Brain microvascular endothelial cell (primary cell): Measurements from ENCODE around the gene CERS6.

Experiments
- DNase-seq: peaks from one replicate; pipeline ENCODE4 v3.0.0-alpha.2; 2020
- H3K27ac ChIP-seq: fragments of 250-450 bp; sonication (Bioruptor Pico); 2 replicates; pipeline ENCODE4 v1.5.1; 2020; ENCODE audit warnings: mild to moderate bottlenecking, moderate library complexity
- H3K27me3 ChIP-seq: fragments of 250-450 bp; sonication (Bioruptor Pico); replicated peaks from 2 replicates; pipeline ENCODE4 v1.5.1; 2020; ENCODE audit warnings: mild to moderate bottlenecking
- H3K36me3 ChIP-seq: fragments of 250-450 bp; sonication (Bioruptor Pico); replicated peaks from 2 replicates; pipeline ENCODE4 v1.5.1; 2020; ENCODE audit warnings: mild to moderate bottlenecking
- H3K4me3 ChIP-seq: 2 replicates; pipeline ENCODE4 v1.5.1; 2011; ENCODE audit warnings: low read depth, mild to moderate bottlenecking, control low read depth, low read length, moderate library complexity
- CTCF ChIP-seq: IDR thresholded peaks from 2 replicates; pipeline ENCODE4 v1.5.1; 2011; ENCODE audit warnings: low read depth, mild to moderate bottlenecking, moderate library complexity, low read length, control low read depth, inconsistent platforms; ENCODE audit errors: missing control alignments
- in situ Hi-C: cut with HindIII; loops from 2 replicates; pipeline ENCODE4 v1.10.0; 2017; ENCODE audit warnings: low sequenced_read_pairs, low pct_ligation_motif_present

Gene CERS6

GRCh38 chr2:168436840-168437239, 19.2 kb upstream of the CERS6 start:
- H3K27ac ChIP-seq = no peak overlapping the region
- H3K36me3 ChIP-seq = no peaks in the 10 kb centered on the region
- no peak for DNase-seq
- H3K4me3 ChIP-seq = no peak overlapping the region
- no peaks in the 10 kb centered on the region for H3K27me3 ChIP-seq
- no peak for TF ChIP-seq CTCF
- in situ Hi-C loops = no loop called here

GRCh38 chr2:168438553-168438952, 17.5 kb upstream of the CERS6 start:
- H3K27ac ChIP-seq = no peak overlapping the region
- TF ChIP-seq CTCF = no peak
- no peaks in the 10 kb centered on the region for H3K27me3 ChIP-seq
- no peak overlapping the region for H3K4me3 ChIP-seq
- no peaks in the 10 kb centered on the region for H3K36me3 ChIP-seq
- no peak for DNase-seq
- in situ Hi-C loops = no loop called here

DNA sequence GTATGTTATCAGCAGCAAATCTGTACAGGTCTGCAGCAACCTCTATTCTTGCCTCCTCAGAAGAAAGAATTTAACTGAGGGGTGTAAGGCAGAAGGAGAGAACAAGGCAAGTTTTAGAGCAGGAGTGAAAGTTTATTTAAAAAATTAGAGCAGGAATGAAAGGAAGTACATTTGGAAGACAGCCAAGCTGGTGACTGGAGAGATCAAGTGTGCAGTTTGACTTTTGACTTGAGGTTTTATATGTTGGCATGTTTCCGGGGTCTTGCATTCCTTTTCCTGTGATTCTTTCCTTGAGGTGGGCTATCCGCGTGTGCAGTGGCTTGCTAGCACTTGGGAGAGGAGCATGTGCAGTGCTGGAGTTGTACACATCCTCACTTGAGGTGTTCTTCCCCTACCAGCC, 16.5 kb upstream of the CERS6 start:
- H3K4me3 ChIP-seq = no peak overlapping the region
- no peak for DNase-seq
- no peak for TF ChIP-seq CTCF
- H3K27ac ChIP-seq = no peak overlapping the region
- in situ Hi-C loops = no loop called here
- H3K27me3 ChIP-seq = no peaks in the 10 kb centered on the region
- no peaks in the 10 kb centered on the region for H3K36me3 ChIP-seq

DNA sequence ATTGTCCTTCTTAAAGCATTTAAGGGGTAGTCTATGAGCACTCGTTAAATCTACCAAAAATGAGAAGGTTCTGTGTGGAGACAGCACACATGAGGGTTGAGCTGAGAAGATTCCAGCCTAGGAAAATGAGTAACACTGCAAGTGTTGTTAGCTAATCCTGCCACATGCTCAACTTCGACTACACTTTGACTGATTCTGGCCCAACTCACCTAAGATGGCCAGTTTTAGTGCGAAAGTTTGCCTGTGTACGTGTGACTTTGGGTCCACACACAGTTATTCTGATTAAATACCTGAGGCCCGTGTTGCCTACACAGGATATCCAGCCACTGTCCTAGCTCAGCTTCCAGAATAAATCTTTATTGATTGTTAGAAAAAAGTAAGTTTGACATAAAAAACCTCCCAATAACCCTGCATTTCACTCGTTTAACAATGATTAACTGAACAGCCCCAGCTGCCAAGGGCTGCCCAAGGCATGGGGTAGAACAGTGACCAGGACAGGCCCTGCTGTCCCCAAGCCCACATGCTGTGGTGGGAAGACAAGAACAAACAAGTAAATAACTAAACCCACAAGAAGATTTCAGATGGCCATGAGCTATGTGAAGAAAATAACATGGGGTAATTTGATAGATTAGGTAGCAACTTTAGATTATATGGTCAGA, 14.7 kb upstream of the CERS6 start:
- DNase-seq = no peak
- no peak for TF ChIP-seq CTCF

GRCh38 chr2:168443818-168444217, 12.3 kb upstream of the CERS6 start:
- in situ Hi-C loops = no loop called here
- TF ChIP-seq CTCF = no peak
- Histone ChIP-seq H3K27me3 (no peaks in the 10 kb centered on the region), H3K4me3 (no peak overlapping the region), H3K27ac (no peak overlapping the region), H3K36me3 (no peaks in the 10 kb centered on the region)
- DNase-seq = no peak

More for the DNA sequence above, 14.7 kb upstream of the CERS6 start:
- Histone ChIP-seq H3K27ac (no peak overlapping the region), H3K27me3 (no peaks in the 10 kb centered on the region), H3K36me3 (no peaks in the 10 kb centered on the region), H3K4me3 (no peak overlapping the region)
- in situ Hi-C loops = no loop called here

GRCh38 chr2:168445960-168446359, 10.1 kb upstream of the CERS6 start:
- Histone ChIP-seq H3K4me3 (no peak overlapping the region), H3K36me3 (no peaks in the 10 kb centered on the region), H3K27me3 (no peaks in the 10 kb centered on the region), H3K27ac (no peak overlapping the region)
- in situ Hi-C loops = no loop called here
- DNase-seq = no peak
- no peak for TF ChIP-seq CTCF
